Neural progenitor cell (in vitro differentiated cells): ENCODE data around the gene SPEM1.

Source experiments
- CTCF ChIP-seq: fragments of 200-600 bp; sonication (generic); IDR thresholded peaks from 2 replicates; pipeline ENCODE4 v1.5.1; 2017; ENCODE audit warnings: antibody characterized with exemption, mild to moderate bottlenecking
- EZH2 ChIP-seq: fragments of 200-600 bp; sonication (generic); IDR thresholded peaks from 2 replicates; pipeline ENCODE4 v1.6.1; 2017; ENCODE audit warnings: antibody characterized with exemption, mild to moderate bottlenecking, moderate library complexity
- EZH2phosphoT487 ChIP-seq: fragments of 200-600 bp; sonication (generic); IDR thresholded peaks from 2 replicates; pipeline ENCODE4 v1.6.1; 2017; ENCODE audit warnings: antibody characterized with exemption

- no peak for TF ChIP-seq CTCF
- no peak for TF ChIP-seq EZH2
- TF ChIP-seq EZH2phosphoT487 = no peak
These were observed 5.2 kb downstream of the SPEM1 start, which contains the start of gene SPEM2 for GRCh38 chr17:7425316-7425715.
